ENCODE measurements around the gene FSCB. TPM values are rescaled to one million over a fixed set of nuclear protein-coding genes. Genes with fewer than 3 reads are reported as not detected.

Gene FSCB
- total and polyA plus RNA-seq, 2 of the 4 experiments (the other 2 are of a cell fraction): under 0.01 TPM; not detected in 1

DNA sequence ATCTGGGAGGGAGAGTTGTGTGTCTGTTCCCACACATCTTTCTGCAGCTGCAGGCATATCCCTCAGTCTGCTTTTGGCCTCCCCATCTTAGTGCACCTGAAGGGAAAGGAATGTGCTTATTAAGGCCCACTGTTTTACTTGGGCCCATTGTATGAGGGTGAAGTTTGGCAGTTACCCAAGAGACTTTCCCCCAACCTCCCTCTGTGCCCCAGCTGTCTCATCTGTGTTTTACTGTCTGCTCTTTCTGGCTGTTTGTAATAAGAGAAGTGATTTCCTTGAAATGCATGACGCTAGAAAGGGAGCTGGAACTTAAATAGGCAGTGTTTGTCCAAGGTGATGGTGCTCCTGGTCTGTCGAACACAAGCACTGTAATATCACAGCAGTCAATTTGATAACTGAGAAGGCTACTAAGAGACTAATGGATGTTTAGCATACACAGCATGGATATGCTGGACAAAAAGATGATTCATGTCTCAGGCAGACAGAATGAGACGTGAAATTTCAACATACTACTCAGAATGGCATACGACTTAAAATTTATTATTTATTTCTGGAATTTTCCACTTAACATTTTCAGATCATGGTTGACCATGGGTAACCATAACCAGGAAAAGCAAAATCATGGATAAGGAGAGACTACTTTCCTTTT lies 43.6 kb downstream of the FSCB start:
- dilution Hi-C loops (cut with HindIII; ENCODE audit: low sequenced_read_pairs, unreplicated experiment) (no loop called here), in situ Hi-C loops (cut with MboI; ENCODE audit: low sequenced_read_pairs) (no loop called here), intact Hi-C loops (cut with micrococcal nuclease) (no loop called here)
- WGBS, 2 experiments (ENCODE audit: extremely low coverage in 2 of 2, insufficient read length in 1 of 2): 0% methylated on average over 1 of the region's 4 CpGs; no CpG with 5 or more reads in 1 of the 2 experiments
- Histone ChIP-seq H2BK120ac (ENCODE audit: low read depth, low read length) (no peak overlapping the region), H2BK5ac (ENCODE audit: low read depth, low read length, poor library complexity, severe bottlenecking) (no peak overlapping the region), H3K9ac (ENCODE audit: low read depth, low read length) (no peak overlapping the region), H2BK15ac (ENCODE audit: low read depth, low read length) (no peak overlapping the region), H3K23ac (ENCODE audit: low read depth, low read length) (no peak overlapping the region), H4K8ac (ENCODE audit: low read depth in 2 of 2, low read length in 2 of 2) (no peak overlapping the region), H3K4me3 (ENCODE audit: insufficient read depth, low read depth, low read length) (no peak overlapping the region), H3K56ac (ENCODE audit: extremely low read depth, insufficient read depth, low read length) (no peak overlapping the region), H3K4me2 (ENCODE audit: low read depth, low read length) (no peak overlapping the region), H2BK20ac (ENCODE audit: low read depth, low read length) (no peak overlapping the region), H3K18ac (ENCODE audit: low read depth, low read length) (no peak overlapping the region), H3K4ac (ENCODE audit: low read depth, low read length) (no peak overlapping the region), H3K9me3 (ENCODE audit: control insufficient read depth, insufficient read depth, low read length) (peaks cover 5% of the 10 kb centered on the region; the same call in 1 of the 2 replicates), H3K9me1 (ENCODE audit: insufficient read depth, low read length) (no peaks in the 10 kb centered on the region), H3K79me1 (ENCODE audit: low read depth in 1 of 2, low read length in 2 of 2) (no peaks in the 10 kb centered on the region), H2AFZ (replicated peaks; ENCODE audit: low read length, poor library complexity) (no peak overlapping the region), H4K20me1 (ENCODE audit: insufficient read depth, low read length) (no peaks in the 10 kb centered on the region), H4K91ac (ENCODE audit: insufficient read depth, low read depth, low read length) (no peak overlapping the region), H2AK5ac (ENCODE audit: low read depth, low read length) (no peak overlapping the region), H3K36me3 (ENCODE audit: control insufficient read depth, insufficient read depth, low read length) (no peaks in the 10 kb centered on the region), H3K27me3 (ENCODE audit: control insufficient read depth, insufficient read depth, low read length) (no peaks in the 10 kb centered on the region), H4K5ac (ENCODE audit: low read depth, low read length) (no peak overlapping the region), H3K27ac (ENCODE audit: insufficient read depth, low read length) (no peak overlapping the region), H2AK9ac (replicated peaks; ENCODE audit: low read depth, low read length, poor library complexity) (no peak overlapping the region), H3K14ac (replicated peaks; ENCODE audit: low read depth, low read length) (no peak overlapping the region), H3K4me1 (ENCODE audit: control insufficient read depth, insufficient read depth, low read length) (no peaks in the 10 kb centered on the region)
- TF ChIP-seq, protein P1, sequence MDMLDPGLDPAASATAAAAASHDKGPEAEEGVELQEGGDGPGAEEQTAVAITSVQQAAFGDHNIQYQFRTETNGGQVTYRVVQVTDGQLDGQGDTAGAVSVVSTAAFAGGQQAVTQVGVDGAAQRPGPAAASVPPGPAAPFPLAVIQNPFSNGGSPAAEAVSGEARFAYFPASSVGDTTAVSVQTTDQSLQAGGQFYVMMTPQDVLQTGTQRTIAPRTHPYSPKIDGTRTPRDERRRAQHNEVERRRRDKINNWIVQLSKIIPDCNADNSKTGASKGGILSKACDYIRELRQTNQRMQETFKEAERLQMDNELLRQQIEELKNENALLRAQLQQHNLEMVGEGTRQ (IDR thresholded peaks at IDR 0.05; ENCODE audit: low read depth, low read length): no peak
- TF ChIP-seq NFE2L2 (IDR thresholded peaks at IDR 0.05; ENCODE audit: low read depth, low read length): no peak
- TF ChIP-seq MXI1 (IDR thresholded peaks at IDR 0.05; ENCODE audit: borderline replicate concordance, low read depth, low read length): no peak
- no peak for TF ChIP-seq FOS (IDR thresholded peaks at IDR 0.05; ENCODE audit: low read depth, low read length)
- TF ChIP-seq, protein P2, sequence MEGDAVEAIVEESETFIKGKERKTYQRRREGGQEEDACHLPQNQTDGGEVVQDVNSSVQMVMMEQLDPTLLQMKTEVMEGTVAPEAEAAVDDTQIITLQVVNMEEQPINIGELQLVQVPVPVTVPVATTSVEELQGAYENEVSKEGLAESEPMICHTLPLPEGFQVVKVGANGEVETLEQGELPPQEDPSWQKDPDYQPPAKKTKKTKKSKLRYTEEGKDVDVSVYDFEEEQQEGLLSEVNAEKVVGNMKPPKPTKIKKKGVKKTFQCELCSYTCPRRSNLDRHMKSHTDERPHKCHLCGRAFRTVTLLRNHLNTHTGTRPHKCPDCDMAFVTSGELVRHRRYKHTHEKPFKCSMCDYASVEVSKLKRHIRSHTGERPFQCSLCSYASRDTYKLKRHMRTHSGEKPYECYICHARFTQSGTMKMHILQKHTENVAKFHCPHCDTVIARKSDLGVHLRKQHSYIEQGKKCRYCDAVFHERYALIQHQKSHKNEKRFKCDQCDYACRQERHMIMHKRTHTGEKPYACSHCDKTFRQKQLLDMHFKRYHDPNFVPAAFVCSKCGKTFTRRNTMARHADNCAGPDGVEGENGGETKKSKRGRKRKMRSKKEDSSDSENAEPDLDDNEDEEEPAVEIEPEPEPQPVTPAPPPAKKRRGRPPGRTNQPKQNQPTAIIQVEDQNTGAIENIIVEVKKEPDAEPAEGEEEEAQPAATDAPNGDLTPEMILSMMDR (conservative IDR thresholded peaks at IDR 0.05; ENCODE audit: low read depth, low read length): no peak
- TF ChIP-seq MAFK (IDR thresholded peaks at IDR 0.05; ENCODE audit: low read depth, low read length): no peak
- TF ChIP-seq RFX5 (IDR thresholded peaks at IDR 0.05; ENCODE audit: low read depth, low read length): no peak
- TF ChIP-seq POLR2A (IDR thresholded peaks at IDR 0.05; ENCODE audit: low read depth, low read length): no peak
- TF ChIP-seq BHLHE40 (IDR thresholded peaks at IDR 0.05; ENCODE audit: low read depth, low read length): no peak
- TF ChIP-seq, protein P3, sequence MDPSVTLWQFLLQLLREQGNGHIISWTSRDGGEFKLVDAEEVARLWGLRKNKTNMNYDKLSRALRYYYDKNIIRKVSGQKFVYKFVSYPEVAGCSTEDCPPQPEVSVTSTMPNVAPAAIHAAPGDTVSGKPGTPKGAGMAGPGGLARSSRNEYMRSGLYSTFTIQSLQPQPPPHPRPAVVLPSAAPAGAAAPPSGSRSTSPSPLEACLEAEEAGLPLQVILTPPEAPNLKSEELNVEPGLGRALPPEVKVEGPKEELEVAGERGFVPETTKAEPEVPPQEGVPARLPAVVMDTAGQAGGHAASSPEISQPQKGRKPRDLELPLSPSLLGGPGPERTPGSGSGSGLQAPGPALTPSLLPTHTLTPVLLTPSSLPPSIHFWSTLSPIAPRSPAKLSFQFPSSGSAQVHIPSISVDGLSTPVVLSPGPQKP (IDR thresholded peaks at IDR 0.05; ENCODE audit: borderline replicate concordance, low read depth, low read length): no peak
- POLR2A ChIA-PET (ENCODE audit: unreplicated experiment): no interaction called here
- CTCF ChIA-PET: no interaction called here
- no peak for ATAC-seq (ENCODE audit: low read depth)
- DNase-seq: no peak
- BruUV-seq (replicated peaks): no TSS peak

Data from IMR-90 (cell line).